HEK293T (cell line): ENCODE results near the gene RAB11FIP3.

ENCODE experiments used
- CTCF ChIA-PET: fragments of 350-600 bp; formaldehyde crosslinking; extraction: SDS; loops from one replicate; lab custom pipeline; 2021; ENCODE audit warnings: antibody characterized with exemption, inconsistent platforms; lab: Yijun Ruan, JAX
- POLR2A ChIA-PET: fragments of 350-600 bp; formaldehyde crosslinking; extraction: SDS; loops from one replicate; lab custom pipeline; 2020; ENCODE audit warnings: antibody characterized with exemption, inconsistent platforms; lab: Yijun Ruan, JAX
- DNase-seq: peaks from one replicate; pipeline ENCODE4 v3.0.0; 2012; ENCODE audit warnings: mixed read lengths; ENCODE audit errors: extremely low spot score
- ARNT ChIP-seq: fragments of 450-650 bp; IDR thresholded peaks from 2 replicates; pipeline ENCODE4 v1.6.1; 2017; ENCODE audit warnings: mild to moderate bottlenecking
- BHLHE40 ChIP-seq: fragments of 450-650 bp; IDR thresholded peaks from 2 replicates; pipeline ENCODE4 v1.6.1; 2016; ENCODE audit warnings: mild to moderate bottlenecking, moderate library complexity, borderline replicate concordance
- CTBP1 ChIP-seq: fragments of 450-650 bp; IDR thresholded peaks from 2 replicates; pipeline ENCODE4 v1.6.1; 2016; ENCODE audit warnings: borderline replicate concordance
- ELF4 ChIP-seq: fragments of 450-650 bp; IDR thresholded peaks from 2 replicates; pipeline ENCODE4 v1.6.1; 2017; ENCODE audit warnings: antibody characterized with exemption
- FOXA1 ChIP-seq: fragments of 450-650 bp; IDR thresholded peaks from 2 replicates; pipeline ENCODE4 v1.6.1; 2016; ENCODE audit warnings: mild to moderate bottlenecking
- FOXK2 ChIP-seq: fragments of 450-650 bp; IDR thresholded peaks from 2 replicates; pipeline ENCODE4 v1.6.1; 2016; ENCODE audit warnings: mild to moderate bottlenecking
- FOXM1 ChIP-seq: fragments of 450-650 bp; IDR thresholded peaks from 2 replicates; pipeline ENCODE4 v1.6.1; 2017; ENCODE audit warnings: mild to moderate bottlenecking, borderline replicate concordance
- HDGF ChIP-seq: fragments of 450-650 bp; IDR thresholded peaks from 2 replicates; pipeline ENCODE4 v1.6.1; 2017; ENCODE audit warnings: antibody characterized with exemption, borderline replicate concordance
- L3MBTL2 ChIP-seq: fragments of 450-650 bp; conservative IDR thresholded peaks from 2 replicates; pipeline ENCODE4 v1.6.1; 2016; ENCODE audit warnings: mild to moderate bottlenecking
- LEF1 ChIP-seq: fragments of 450-650 bp; IDR thresholded peaks from 2 replicates; pipeline ENCODE4 v1.6.1; 2017; ENCODE audit warnings: mild to moderate bottlenecking, borderline replicate concordance
- NFRKB ChIP-seq: fragments of 450-650 bp; IDR thresholded peaks from 2 replicates; pipeline ENCODE4 v1.6.1; 2016; ENCODE audit warnings: mild to moderate bottlenecking, moderate library complexity
- PKNOX1 ChIP-seq: fragments of 450-650 bp; IDR thresholded peaks from 2 replicates; pipeline ENCODE4 v1.6.1; 2016
- SP1 ChIP-seq: fragments of 450-650 bp; IDR thresholded peaks from 2 replicates; pipeline ENCODE4 v1.6.1; 2017
- SUZ12 ChIP-seq: fragments of 450-650 bp; IDR thresholded peaks from 2 replicates; pipeline ENCODE4 v1.6.1; 2016; ENCODE audit warnings: mild to moderate bottlenecking
- TARDBP ChIP-seq: fragments of 450-650 bp; IDR thresholded peaks from 2 replicates; pipeline ENCODE4 v1.6.1; 2016
- ZNF384 ChIP-seq: fragments of 450-650 bp; IDR thresholded peaks from 2 replicates; pipeline ENCODE4 v1.6.1; 2016

The RAB11FIP3 gene

GRCh38 chr16:521381-522210 is 96.1 kb downstream of the RAB11FIP3 start:
- CTCF ChIA-PET, result no interaction called here
- no peak for TF ChIP-seq HDGF

DNA sequence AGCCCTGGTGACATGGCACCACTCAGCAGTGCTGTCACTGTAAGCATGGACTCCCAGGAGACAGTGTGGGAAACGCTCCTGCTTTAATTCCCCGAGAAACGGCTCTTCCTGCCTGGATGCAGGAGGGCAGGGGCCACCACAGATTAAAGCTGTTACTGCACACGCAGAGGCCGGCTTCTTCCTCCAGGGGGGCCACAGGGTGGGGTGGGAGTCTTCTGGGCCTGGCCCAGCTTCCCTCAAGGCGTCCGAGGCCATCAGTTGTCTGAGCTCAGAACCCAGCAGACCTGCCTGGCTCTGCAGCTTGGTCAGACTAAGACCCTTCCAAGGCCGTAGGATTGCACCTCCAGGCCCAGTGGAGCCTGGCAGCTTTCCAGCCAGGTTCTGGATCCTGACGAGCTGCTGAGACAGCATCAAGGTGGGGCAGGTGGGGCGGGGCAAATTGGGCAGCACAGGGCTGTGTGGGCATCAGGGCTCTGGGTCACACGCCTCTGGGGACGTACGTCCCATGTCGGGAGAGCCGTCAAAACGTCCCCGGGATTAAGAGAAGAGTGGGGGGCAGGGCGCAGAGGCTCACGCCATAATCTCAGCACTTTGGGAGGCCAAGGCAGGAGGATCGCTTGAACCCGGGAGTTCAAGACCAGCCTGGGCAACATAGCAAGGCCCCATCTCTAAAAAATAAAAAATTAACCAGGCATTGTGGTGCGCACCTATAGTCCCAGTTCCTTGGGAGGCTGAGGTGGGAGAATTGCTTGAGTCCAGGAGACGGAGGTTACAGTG is 97.1 kb downstream of the RAB11FIP3 start:
- no peak for DNase-seq
- ChIA-PET POLR2A (no interaction called here), CTCF (no interaction called here)
- TF ChIP-seq SP1 (no peak), HDGF (no peak), SUZ12 (no peak), NFRKB (no peak), TARDBP (no peak), ELF4 (no peak), PKNOX1 (no peak), BHLHE40 (no peak), FOXM1 (no peak), CTBP1 (no peak), ARNT (no peak), ZNF384 (no peak), L3MBTL2 (no peak), FOXA1 (no peak), LEF1 (no peak), FOXK2 (no peak)

More at GRCh38 chr16:521381-522210, 96.1 kb downstream of the RAB11FIP3 start:
- POLR2A ChIA-PET, result no interaction called here
- no peak for DNase-seq

DNA sequence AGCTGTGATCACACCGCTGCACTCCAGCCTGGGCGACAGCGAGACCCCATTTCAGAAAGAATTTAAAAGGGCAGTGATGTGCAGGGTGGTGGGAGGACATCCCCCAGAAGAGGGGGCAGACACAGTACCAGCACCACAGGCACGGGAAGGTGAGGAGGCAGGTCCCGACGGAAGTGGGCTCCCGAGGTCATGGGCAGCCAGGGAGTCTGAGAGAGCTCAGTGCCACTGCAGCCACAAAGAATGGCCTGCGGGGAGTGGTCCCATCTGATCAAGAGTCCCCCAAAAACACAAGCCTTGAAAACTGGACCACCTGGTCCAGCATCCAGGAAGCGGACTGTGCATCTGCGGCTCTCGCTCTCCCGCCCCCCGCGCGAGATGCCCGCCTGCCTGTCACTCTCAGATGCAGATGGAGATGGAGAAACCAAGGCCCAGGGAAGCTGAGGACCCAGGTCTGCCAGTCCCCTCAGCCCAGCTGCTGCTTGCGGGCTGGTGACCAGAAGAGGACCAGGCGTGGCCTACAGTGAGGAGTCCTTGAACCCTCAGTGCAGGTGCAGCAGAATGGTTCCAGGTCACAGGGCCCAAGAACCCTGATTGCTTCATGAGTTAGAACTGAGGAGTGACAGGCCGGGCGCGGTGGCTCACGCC is 97.8 kb downstream of the RAB11FIP3 start:
- DNase-seq, result no peak
- CTCF ChIA-PET, result no interaction called here
- POLR2A ChIA-PET, result interaction anchor here (0.6 kb wide), 1 partner anchor 26 kb away, joined by 3 read pairs; no protein-coding TSS in a partner anchor
- no peak for TF ChIP-seq TARDBP
- TF ChIP-seq HDGF, result no peak

- no peak for DNase-seq
- TF ChIP-seq HDGF, result no peak
- no peak for TF ChIP-seq FOXA1
- no peak for TF ChIP-seq SUZ12
- no peak for TF ChIP-seq ZNF384
- TF ChIP-seq TARDBP, result no peak
- TF ChIP-seq NFRKB, result no peak
- TF ChIP-seq PKNOX1, result no peak
- ChIA-PET POLR2A (no interaction called here), CTCF (no interaction called here)
Observed at GRCh38 chr16:524274-525040, 99.0 kb downstream of the RAB11FIP3 start.

- no peak for DNase-seq
- no peak for TF ChIP-seq LEF1
- TF ChIP-seq HDGF, result no peak
- no peak for TF ChIP-seq BHLHE40
- no peak for TF ChIP-seq ZNF384
- no peak for TF ChIP-seq SUZ12
- no peak for TF ChIP-seq ARNT
- TF ChIP-seq NFRKB, result no peak
- no peak for TF ChIP-seq CTBP1
- no peak for TF ChIP-seq SP1
- TF ChIP-seq L3MBTL2, result no peak
- TF ChIP-seq FOXA1, result no peak
- no peak for TF ChIP-seq PKNOX1
- TF ChIP-seq ELF4, result no peak
- no peak for TF ChIP-seq TARDBP
- no peak for TF ChIP-seq FOXK2
- TF ChIP-seq FOXM1, result no peak
- POLR2A ChIA-PET, result no interaction called here
- CTCF ChIA-PET, result no interaction called here
Observed at GRCh38 chr16:525123-525519, 99.7 kb downstream of the RAB11FIP3 start.
